ENCODE measurements around the gene GLDC. TPM values are rescaled to one million over a fixed set of nuclear protein-coding genes. Genes with fewer than 3 reads are reported as not detected.
"Not testable (repeated sequence)": the region's sequence is repeated elsewhere in the genome, so short reads cannot be mapped to it uniquely, and the experiment has no call there.

GLDC gene
- total RNA-seq, result 10 to 100 TPM in 2 of 4 donors, 1 to 10 TPM in 2; 1.7 to 15.1 (median 8.6) TPM

- Histone ChIP-seq H3K4me1 (peaks cover 15 to 16% of the 10 kb centered on the region in 2 donors), H3K9me3 (no peaks in the 10 kb centered on the region), H3K36me3 (no peaks in the 10 kb centered on the region), H3K27ac (no peak within 1 kb of the TSS), H3K4me3 (replicated peaks in 1 of 3) (peak within 1 kb of the TSS in 2 of 3 donors; percentile 28 to 35), H3K27me3 (no peaks in the 10 kb centered on the region)
- 1% methylated on average over 25 to 27 of the region's 68 CpGs for WGBS, 2 donors
- intact Hi-C loops (cut with DNase I), result no loop called here
- peak; percentile 84 to 89 for DNase-seq
- TF ChIP-seq CTCF (IDR thresholded peaks at IDR 0.05) (no peak), POLR2A (IDR thresholded peaks at IDR 0.05) (peak in 1 of 2 donors; percentile 75)
Measured at GRCh38 chr9:6645355-6646292, at the start of gene GLDC. Gene GLDC (minus strand): TSS chr9:6645729. CDS start chr9:6645499, 230 bp downstream.

- H3K9me3 ChIP-seq, result no peaks in the 10 kb centered on the region
- no peaks in the 10 kb centered on the region for H3K4me1 ChIP-seq
- H3K4me3 ChIP-seq (replicated peaks in 1 of 3), result no peak overlapping the region
- intact Hi-C loops (cut with DNase I), result no loop called here
- no peak overlapping the region for H3K27ac ChIP-seq
- no peak for DNase-seq
- no peaks in the 10 kb centered on the region for H3K36me3 ChIP-seq
- 78 to 83% methylated on average over 9 of the region's 9 CpGs for WGBS, 2 donors
- TF ChIP-seq CTCF (IDR thresholded peaks at IDR 0.05) (no peak), POLR2A (IDR thresholded peaks at IDR 0.05) (no peak)
- no peaks in the 10 kb centered on the region for H3K27me3 ChIP-seq
Measured at GRCh38 chr9:6692881-6693361, 47.4 kb upstream of the GLDC start.

GRCh38 chr9:6692433-6692832, 46.9 kb upstream of the GLDC start:
- 88 to 91% methylated on average over 6 of the region's 6 CpGs for WGBS, 2 donors
- no peak for DNase-seq
- TF ChIP-seq POLR2A (IDR thresholded peaks at IDR 0.05), result no peak
- no peak for TF ChIP-seq CTCF (IDR thresholded peaks at IDR 0.05)
- no peak overlapping the region for H3K4me3 ChIP-seq (replicated peaks in 1 of 3)
- no peaks in the 10 kb centered on the region for H3K36me3 ChIP-seq
- no peak overlapping the region for H3K27ac ChIP-seq
- intact Hi-C loops (cut with DNase I), result no loop called here
- H3K9me3 ChIP-seq, result no peaks in the 10 kb centered on the region
- H3K4me1 ChIP-seq, result no peaks in the 10 kb centered on the region
- H3K27me3 ChIP-seq, result no peaks in the 10 kb centered on the region

- H3K36me3 ChIP-seq; intact Hi-C loops (cut with DNase I); H3K27me3 ChIP-seq; H3K4me1 ChIP-seq; H3K27ac ChIP-seq; H3K4me3 ChIP-seq (replicated peaks in 1 of 3); H3K9me3 ChIP-seq; DNase-seq: not testable (repeated sequence)
- WGBS, 2 donors, result 93 to 98% methylated on average over 7 of the region's 7 CpGs
Measured at GRCh38 chr9:6690675-6691070, 45.1 kb upstream of the GLDC start.

GRCh38 chr9:6689893-6690674, 44.6 kb upstream of the GLDC start:
- H3K27me3 ChIP-seq, result no peaks in the 10 kb centered on the region
- TF ChIP-seq CTCF (IDR thresholded peaks at IDR 0.05) (no peak), POLR2A (IDR thresholded peaks at IDR 0.05) (no peak)
- no peaks in the 10 kb centered on the region for H3K9me3 ChIP-seq
- no peaks in the 10 kb centered on the region for H3K36me3 ChIP-seq
- no peak overlapping the region for H3K27ac ChIP-seq
- intact Hi-C loops (cut with DNase I), result no loop called here
- H3K4me3 ChIP-seq (replicated peaks in 1 of 3), result no peak overlapping the region
- H3K4me1 ChIP-seq, result no peaks in the 10 kb centered on the region
- WGBS, 2 donors, result 75 to 78% methylated on average over 2 of the region's 2 CpGs
- no peak for DNase-seq
